ENCODE results near the gene KIF23.

KIF23 gene

DNA sequence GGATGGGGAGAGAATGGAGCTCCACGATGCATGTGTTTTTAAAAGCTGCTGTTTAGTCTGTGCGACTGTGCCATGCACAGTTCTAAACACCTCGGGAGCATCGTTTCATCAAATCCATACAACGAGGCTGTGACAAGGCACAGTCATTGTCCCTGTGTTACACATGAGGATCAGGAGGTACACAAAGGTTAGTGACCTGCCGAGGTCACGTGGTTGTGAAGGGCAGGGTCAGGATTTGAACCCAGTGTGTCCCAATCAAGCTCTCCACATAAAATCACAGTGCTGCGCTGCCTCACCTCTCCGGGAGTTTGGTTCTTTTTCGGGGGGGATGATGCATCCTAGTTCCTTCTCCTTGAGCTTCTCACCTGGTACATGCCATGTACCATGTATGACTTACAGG, 18.7 kb upstream of the KIF23 start:
- no peak for DNase-seq

GRCh38 chr15:69395991-69396390, 18.2 kb upstream of the KIF23 start:
- DNase-seq, result no peak

- no peak for DNase-seq
Measured at GRCh38 chr15:69398491-69398891, 15.7 kb upstream of the KIF23 start.

DNA sequence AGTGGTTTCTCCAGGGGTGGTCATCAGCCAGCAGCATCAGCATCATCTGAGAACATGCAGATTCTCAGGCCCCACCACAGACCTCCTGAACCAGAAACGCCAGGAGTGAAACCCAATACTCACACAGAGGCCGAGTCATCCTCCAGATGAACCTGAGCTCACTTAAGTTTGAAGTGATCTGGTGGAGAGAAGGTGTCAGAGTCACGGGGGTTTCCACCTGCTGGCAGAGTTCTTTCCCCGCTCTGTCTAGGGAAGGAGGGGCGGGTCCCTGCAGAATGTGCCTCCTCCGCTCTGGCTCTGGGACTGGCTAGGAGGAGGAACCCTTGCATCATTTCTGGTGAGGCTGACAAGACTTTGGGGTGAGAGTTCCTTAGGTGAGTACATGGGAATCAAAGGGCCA, 13.3 kb upstream of the KIF23 start:
- DNase-seq, result no peak

- no peak for DNase-seq
Measured at GRCh38 chr15:69402816-69403215, 11.3 kb upstream of the KIF23 start.

DNA sequence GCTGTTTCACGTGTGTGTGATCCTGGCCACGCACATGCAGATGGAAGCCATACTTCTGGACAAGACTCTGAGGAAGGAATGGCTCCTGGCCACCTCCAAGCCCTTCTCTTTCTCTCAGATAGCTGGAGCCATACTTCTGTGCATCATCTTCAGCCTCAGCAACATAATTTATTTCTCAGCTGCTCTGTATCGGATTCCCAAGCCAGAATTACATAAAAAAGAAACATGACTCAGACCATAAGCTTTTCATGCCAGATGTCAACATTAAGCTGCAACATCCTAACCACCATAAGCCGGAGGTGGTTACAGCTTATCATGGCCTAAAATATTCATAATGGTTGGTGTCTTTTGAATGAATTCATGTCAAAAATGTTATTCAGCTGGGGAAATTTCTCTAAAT, 10.6 kb upstream of the KIF23 start:
- no peak for DNase-seq

DNA sequence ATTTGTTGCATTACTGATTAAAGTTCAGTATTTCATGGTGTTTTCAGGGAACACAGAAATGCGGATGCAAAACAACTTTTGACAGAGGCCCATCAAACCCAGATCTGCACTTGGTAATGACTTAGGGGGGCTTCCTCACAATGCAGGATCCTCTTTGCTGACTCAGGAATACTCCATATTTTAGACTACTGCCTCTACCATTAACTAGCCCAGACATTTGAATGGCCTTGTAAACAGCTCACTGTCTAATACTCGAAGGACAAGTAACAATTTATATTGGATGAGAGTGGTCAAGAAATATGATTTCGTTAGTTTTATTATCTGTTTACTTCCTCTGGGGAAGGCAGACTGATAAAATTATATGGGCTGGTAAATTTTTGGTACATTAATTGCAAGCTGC, 9.0 kb upstream of the KIF23 start:
- DNase-seq, result no peak

DNA sequence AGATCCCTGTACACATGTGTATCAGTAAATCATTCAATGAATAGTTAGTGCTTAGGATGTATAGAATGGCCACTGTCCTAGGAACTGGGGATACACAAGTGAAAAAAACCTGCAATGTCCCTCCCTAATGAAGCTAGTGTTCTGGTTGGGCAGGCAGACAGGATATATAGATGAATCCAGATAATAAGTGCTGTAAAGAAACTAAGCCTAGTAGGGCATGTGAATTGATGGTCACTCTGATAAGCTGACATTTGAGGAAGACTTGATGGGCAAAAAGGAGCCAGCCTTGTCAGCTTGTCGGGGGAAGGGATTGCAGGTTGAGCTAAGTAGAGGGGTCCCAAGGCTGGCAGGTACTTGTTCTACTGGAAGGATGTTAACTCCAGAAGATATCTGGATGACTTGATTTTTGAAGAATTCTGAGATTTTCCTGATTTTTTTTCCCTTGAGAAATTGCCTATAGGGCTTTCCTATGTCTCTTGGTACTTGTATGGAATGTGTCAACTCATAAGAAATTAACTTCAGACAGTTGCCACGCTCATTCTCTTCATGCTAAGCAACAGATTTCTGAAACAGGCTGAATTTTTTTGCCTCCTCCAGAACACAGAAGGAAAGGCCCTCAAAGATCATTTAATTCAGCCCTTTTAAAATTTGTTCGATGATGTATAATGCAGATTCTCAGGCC, 6.3 kb upstream of the KIF23 start:
- DNase-seq, result no peak

GRCh38 chr15:69408841-69409240, 5.3 kb upstream of the KIF23 start:
- no peak for DNase-seq

DNA sequence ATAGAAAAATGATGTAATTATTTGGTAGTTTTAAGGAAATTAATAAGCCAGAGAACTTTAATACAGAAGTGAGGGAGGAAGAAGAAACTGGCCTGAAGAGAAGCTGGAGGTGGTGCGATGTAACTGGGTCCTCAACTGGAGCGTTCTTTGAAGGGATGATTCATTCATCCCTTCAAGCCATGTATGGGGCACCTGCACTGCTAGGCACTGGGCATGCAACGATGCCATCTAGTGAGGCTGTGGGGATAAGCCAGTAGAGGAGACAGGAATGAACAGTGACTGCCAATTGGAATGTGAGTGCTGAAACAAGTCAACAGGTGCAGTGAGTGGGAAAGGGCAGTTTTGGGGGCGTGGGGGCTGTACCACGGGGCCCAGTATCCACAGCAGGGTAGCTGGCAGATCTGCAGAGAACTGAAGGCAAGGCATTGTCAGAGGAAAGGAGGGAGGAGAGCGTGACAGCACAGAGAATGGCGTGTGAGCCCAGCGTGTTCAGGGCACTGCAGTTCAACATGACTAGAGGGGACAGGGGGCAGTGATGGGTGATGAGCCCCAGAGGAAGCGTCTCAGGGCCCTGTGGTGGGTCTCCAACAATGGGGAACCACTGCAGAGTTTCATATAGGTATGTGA, 3.8 kb upstream of the KIF23 start:
- no peak for DNase-seq

DNA sequence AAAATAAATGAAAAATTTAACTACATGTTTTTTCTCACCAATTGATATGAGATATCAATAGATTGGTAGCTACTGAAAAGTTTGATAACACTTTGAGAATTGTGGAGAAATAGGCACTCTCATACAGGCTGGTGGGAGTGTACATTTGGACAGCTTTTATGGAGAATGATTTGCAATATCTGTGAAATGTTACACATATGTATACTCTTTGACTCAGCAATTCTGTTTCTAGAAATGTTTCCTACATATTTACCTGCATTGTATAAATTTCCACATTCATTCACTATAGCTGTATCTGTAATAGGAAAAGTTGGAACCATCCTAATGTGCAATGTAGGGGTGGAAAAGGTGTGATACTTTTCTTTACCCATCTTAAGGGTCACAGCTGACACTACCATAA, 1.9 kb upstream of the KIF23 start:
- no peak for DNase-seq

- DNase-seq, result no peak
Measured at GRCh38 chr15:69412701-69413100, 1.4 kb upstream of the KIF23 start.

- DNase-seq, result no peak
Measured at GRCh38 chr15:69414701-69415167, 585 bp downstream of the KIF23 start.

GRCh38 chr15:69415381-69415780, 1.2 kb downstream of the KIF23 start:
- DNase-seq, result no peak

- no peak for DNase-seq
Measured at GRCh38 chr15:69417581-69417980, 3.4 kb downstream of the KIF23 start.

- no peak for DNase-seq
Measured at GRCh38 chr15:69421498-69421897, 7.3 kb downstream of the KIF23 start.

DNA sequence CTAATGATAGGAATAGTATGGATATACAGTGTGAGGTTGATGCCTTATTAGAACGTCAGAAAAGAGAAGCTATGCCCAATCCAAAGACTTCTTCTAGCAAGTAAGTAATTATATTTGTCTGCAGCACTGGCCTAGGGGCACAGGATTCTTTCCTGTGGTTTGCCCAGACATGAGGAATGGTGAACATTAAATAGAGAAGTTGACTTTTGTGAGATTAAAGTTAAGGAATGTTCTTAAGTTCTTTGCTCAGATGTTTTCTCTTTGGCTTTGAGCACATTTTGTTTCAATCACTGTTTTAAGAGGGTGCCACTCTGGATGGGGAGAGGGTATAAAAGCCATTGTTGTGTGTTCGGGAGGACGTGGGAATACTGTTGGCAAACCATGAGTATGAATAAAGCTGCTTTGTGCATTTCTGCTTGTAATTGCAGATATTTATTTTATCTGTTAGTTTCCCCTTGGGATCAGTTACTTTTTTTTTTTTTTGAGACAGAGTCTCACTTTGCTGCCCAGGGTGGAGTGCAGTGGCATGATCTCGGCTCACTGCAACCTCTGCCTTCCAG, 8.3 kb downstream of the KIF23 start:
- no peak for DNase-seq

DNA sequence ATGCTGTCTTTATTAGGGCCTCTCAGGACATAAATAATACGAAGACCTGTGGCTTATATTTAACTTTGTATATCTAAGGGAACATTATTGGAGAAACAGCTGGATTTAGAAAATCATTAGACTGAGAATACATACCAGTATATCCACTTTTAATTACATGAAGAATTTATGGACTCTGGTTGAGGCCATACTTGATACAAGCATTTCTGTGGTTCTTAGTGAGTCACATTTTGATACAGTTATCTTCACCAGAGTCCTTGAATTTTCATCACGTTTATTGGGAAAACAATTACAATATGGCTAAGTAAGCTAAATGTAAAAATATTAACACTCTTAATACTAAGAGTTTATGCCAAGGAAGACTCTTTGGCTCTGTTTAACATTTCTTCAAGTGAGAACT, 9.9 kb downstream of the KIF23 start:
- DNase-seq, result no peak

- DNase-seq, result no peak
Measured at GRCh38 chr15:69424748-69425413, 10.7 kb downstream of the KIF23 start.

GRCh38 chr15:69433831-69434230, 19.7 kb downstream of the KIF23 start:
- no peak for DNase-seq

DNA sequence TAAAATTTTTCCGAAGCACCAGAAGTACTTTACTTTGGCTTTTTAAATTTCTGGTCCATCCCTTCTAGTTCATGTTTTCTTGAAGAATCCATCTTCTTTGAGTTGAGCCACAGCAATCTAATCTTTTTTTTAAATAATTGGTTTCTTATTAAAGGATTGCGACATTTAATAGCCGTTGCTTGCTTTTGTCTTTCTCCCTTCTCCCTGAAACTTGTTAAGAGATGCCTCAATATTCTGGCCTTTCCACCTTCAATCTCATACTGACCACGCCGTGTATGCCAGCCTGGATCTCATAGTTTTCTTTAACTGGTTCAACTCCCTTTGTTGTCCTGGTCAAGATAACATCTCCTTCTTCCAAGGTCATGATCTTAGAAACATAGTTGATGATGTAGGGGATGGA, 20.1 kb downstream of the KIF23 start:
- no peak for DNase-seq

DNA sequence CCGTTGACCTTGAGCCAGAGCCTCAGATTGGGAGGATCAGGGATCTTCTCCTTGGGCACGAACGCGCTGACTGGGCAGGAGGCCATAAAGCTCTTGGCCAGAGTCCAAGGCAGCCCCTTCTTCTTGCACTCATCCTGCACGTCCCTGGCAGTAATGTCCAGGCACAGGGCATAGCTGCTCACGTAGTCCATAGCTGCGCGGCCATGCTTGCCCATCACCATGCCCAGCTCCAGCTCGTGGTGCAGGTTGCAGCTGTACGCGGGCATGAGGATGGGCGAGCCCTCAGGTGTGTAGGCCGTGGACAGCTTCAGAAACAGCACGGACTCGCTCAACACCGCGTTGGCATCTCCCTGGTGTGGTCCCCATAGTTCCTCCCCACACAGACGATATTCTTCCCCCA, 20.5 kb downstream of the KIF23 start:
- DNase-seq, result no peak

GRCh38 chr15:69435985-69436384, 21.8 kb downstream of the KIF23 start:
- DNase-seq, result no peak

DNA sequence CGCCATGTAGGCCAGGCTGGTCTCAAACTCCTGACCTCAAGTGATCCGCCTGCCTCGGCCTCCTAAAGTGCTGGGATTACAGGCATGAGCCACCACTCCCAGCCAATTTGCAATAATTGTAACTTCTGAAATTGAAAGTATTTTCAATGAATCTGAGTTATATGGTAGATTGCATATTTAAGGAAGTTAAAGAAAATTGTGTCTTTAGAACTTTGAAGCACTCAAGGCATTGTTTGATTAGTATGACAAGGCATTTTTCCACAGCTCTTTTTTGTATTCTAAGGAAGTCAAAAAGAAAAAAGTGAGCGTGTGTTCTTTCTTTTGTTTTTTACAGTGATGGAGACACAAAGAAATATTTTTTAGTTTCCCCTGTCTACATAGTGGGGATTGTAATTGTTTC, 22.8 kb downstream of the KIF23 start:
- DNase-seq, result no peak

Data from NCI-H2029 (cell line).